H9 (cell line): ENCODE results near the gene LARGE1. TPM values are rescaled to one million over a fixed set of nuclear protein-coding genes. Genes with fewer than 3 reads are reported as not detected.

Source experiments
- DNase-seq: peaks from one replicate; pipeline ENCODE4 v3.0.0-alpha.2; 2017
- H2AFZ ChIP-seq: one replicate; pipeline ENCODE4 v1.6.1; 2013; ENCODE audit warnings: mild to moderate bottlenecking, low read length, control low read depth, moderate library complexity
- H2AK5ac ChIP-seq: 2 replicates; pipeline ENCODE4 v1.6.1; 2013; ENCODE audit warnings: low read length, control low read depth, mixed read lengths; ENCODE audit not compliant: insufficient read length
- H2BK120ac ChIP-seq: one replicate; pipeline ENCODE4 v1.6.1; 2013; ENCODE audit warnings: low read depth, mild to moderate bottlenecking, low read length, control low read depth, inconsistent platforms; ENCODE audit not compliant: poor library complexity, severe bottlenecking
- H2BK12ac ChIP-seq: 2 replicates; pipeline ENCODE4 v1.6.1; 2013; ENCODE audit warnings: low read length, control low read depth, mixed read lengths, low read depth; ENCODE audit not compliant: insufficient read length
- H2BK15ac ChIP-seq: 2 replicates; pipeline ENCODE4 v1.6.1; 2013; ENCODE audit warnings: low read depth, low read length, control low read depth
- H2BK20ac ChIP-seq: one replicate; pipeline ENCODE4 v1.6.1; 2013; ENCODE audit warnings: low read depth, mild to moderate bottlenecking, low read length, control low read depth, inconsistent platforms; ENCODE audit not compliant: poor library complexity, severe bottlenecking
- H2BK5ac ChIP-seq: 2 replicates; pipeline ENCODE4 v1.6.1; 2013; ENCODE audit warnings: low read length, control low read depth, mixed read lengths; ENCODE audit not compliant: insufficient read length
- H3K14ac ChIP-seq: 2 replicates; pipeline ENCODE4 v1.6.1; 2013; ENCODE audit warnings: low read length, control low read depth; ENCODE audit not compliant: insufficient read depth
- H3K18ac ChIP-seq: 2 replicates; pipeline ENCODE4 v1.6.1; 2013; ENCODE audit warnings: low read depth, mild to moderate bottlenecking, mixed read lengths, low read length, control low read depth; ENCODE audit not compliant: insufficient read length
- H3K23ac ChIP-seq: 2 replicates; pipeline ENCODE4 v1.6.1; 2013; ENCODE audit warnings: low read length, control low read depth, mixed read lengths, low read depth; ENCODE audit not compliant: insufficient read length
- H3K23me2 ChIP-seq: 2 replicates; pipeline ENCODE4 v1.6.1; 2013; ENCODE audit warnings: low read depth, mild to moderate bottlenecking, mixed read lengths, low read length, control low read depth; ENCODE audit not compliant: insufficient read length, poor library complexity, severe bottlenecking
- H3K27ac ChIP-seq: 2 replicates; pipeline ENCODE4 v1.5.1; 2013; ENCODE audit warnings: low read length, control low read depth, mixed read lengths, low read depth; ENCODE audit not compliant: insufficient read length
- H3K27me3 ChIP-seq: 2 replicates; pipeline ENCODE4 v1.6.1; 2013; ENCODE audit warnings: low read length, control low read depth, inconsistent platforms; ENCODE audit not compliant: insufficient read depth
- H3K4ac ChIP-seq: 2 replicates; pipeline ENCODE4 v1.6.1; 2013; ENCODE audit warnings: low read depth, mild to moderate bottlenecking, control low read depth, inconsistent platforms, low read length, moderate library complexity
- H3K4me1 ChIP-seq: 2 replicates; pipeline ENCODE4 v1.6.1; 2013; ENCODE audit warnings: low read length, control low read depth, inconsistent platforms; ENCODE audit not compliant: insufficient read depth
- H3K4me2 ChIP-seq: 2 replicates; pipeline ENCODE4 v1.6.1; 2013; ENCODE audit warnings: low read length, control low read depth, mixed read lengths; ENCODE audit not compliant: insufficient read length, insufficient read depth
- H3K56ac ChIP-seq: 2 replicates; pipeline ENCODE4 v1.6.1; 2013; ENCODE audit warnings: low read depth, mild to moderate bottlenecking, mixed read lengths, low read length, control low read depth; ENCODE audit not compliant: insufficient read length
- H3K79me1 ChIP-seq: 2 replicates; pipeline ENCODE4 v1.6.1; 2013; ENCODE audit warnings: low read depth, mild to moderate bottlenecking, moderate library complexity, low read length, control low read depth, inconsistent platforms; ENCODE audit not compliant: insufficient read depth, poor library complexity, severe bottlenecking
- H3K79me2 ChIP-seq: 2 replicates; pipeline ENCODE4 v1.6.1; 2013; ENCODE audit warnings: low read length, control low read depth, inconsistent platforms; ENCODE audit not compliant: insufficient read depth
- H3K9ac ChIP-seq: 2 replicates; pipeline ENCODE4 v1.6.1; 2013; ENCODE audit warnings: low read length, control low read depth, mixed read lengths; ENCODE audit not compliant: insufficient read length; ENCODE audit errors: extremely low read depth
- H3K9me3 ChIP-seq: one replicate; pipeline ENCODE4 v1.6.1; 2013; ENCODE audit warnings: low read depth, low read length, inconsistent platforms; ENCODE audit not compliant: control insufficient read depth
- H3T11ph ChIP-seq: one replicate; pipeline ENCODE4 v1.6.1; 2013; ENCODE audit warnings: mild to moderate bottlenecking, low read length, control low read depth, inconsistent platforms
- H4K20me1 ChIP-seq: one replicate; pipeline ENCODE4 v1.6.1; 2013; ENCODE audit not compliant: control insufficient read depth, insufficient read length, insufficient read depth
- H4K5ac ChIP-seq: 2 replicates; pipeline ENCODE4 v1.6.1; 2013; ENCODE audit warnings: low read depth, mild to moderate bottlenecking, mixed read lengths, low read length, control low read depth; ENCODE audit not compliant: insufficient read length
- H4K8ac ChIP-seq: replicated peaks from 2 replicates; pipeline ENCODE4 v1.6.1; 2013; ENCODE audit warnings: low read length, control low read depth, mixed read lengths, low read depth; ENCODE audit not compliant: insufficient read length
- H4K91ac ChIP-seq: 2 replicates; pipeline ENCODE4 v1.6.1; 2013; ENCODE audit warnings: low read depth, mild to moderate bottlenecking, moderate library complexity, mixed read lengths, low read length, control low read depth; ENCODE audit not compliant: insufficient read length
- H3K27ac Mint-ChIP-seq, 3 experiments: 2 replicates in 2 of 3; 3 replicates in 1 of 3; pipeline ENCODE4 v1.8.0; 2020 to 2021; ENCODE audit warnings: mixed read lengths in 3 of 3, mild to moderate bottlenecking in 1 of 3, moderate library complexity in 1 of 3
- H3K27me3 Mint-ChIP-seq: 2 replicates; pipeline ENCODE4 v1.8.0; 2021; ENCODE audit warnings: low read depth, mild to moderate bottlenecking, moderate library complexity, mixed read lengths
- H3K36me3 Mint-ChIP-seq, 3 experiments: 2 replicates in 2 of 3; 3 replicates in 1 of 3; pipeline ENCODE4 v1.8.0; 2020 to 2021; ENCODE audit warnings: low read depth in 3 of 3, mixed read lengths in 3 of 3; ENCODE audit not compliant: insufficient read depth in 1 of 3
- H3K4me1 Mint-ChIP-seq, 2 experiments: 2 replicates each; pipeline ENCODE4 v1.8.0; 2020; ENCODE audit warnings: mixed read lengths in 2 of 2
- H3K4me3 Mint-ChIP-seq, 2 experiments: 2 replicates in 1 of 2; 3 replicates in 1 of 2; pipeline ENCODE4 v1.8.0; 2020 to 2021; ENCODE audit warnings: mild to moderate bottlenecking in 2 of 2, mixed read lengths in 2 of 2, moderate library complexity in 1 of 2
- H3K9me3 Mint-ChIP-seq, 2 experiments: 2 replicates in 1 of 2; 3 replicates in 1 of 2; pipeline ENCODE4 v1.8.0; 2020; ENCODE audit warnings: mild to moderate bottlenecking in 2 of 2, mixed read lengths in 2 of 2, moderate library complexity in 1 of 2
- CTCF ChIP-seq: fragments of 200-600 bp; sonication (generic); conservative IDR thresholded peaks from 3 replicates; pipeline ENCODE4 v1.8.0; 2021; ENCODE audit warnings: antibody characterized with exemption, mild to moderate bottlenecking
- WGBS: extraction: QIAGEN DNeasy Blood & Tissue Kit; methylation state at CpG from one replicate; pipeline ENCODE4 v1.1.7; 2013; ENCODE audit warnings: missing lambda C conversion rate, low lambda C conversion rate, mixed read lengths; ENCODE audit not compliant: insufficient read length; ENCODE audit errors: extremely low coverage; 5-methylcytosine and 5-hydroxymethylcytosine counted together
- total RNA-seq: library from RNA; stranded (reverse); gene quantifications from 2 replicates; pipeline ENCODE4 v1.2.1, GENCODE V29; 2021

The LARGE1 gene
- total RNA-seq, 1 experiment from 2014 or later = 43.5 TPM

GRCh38 chr22:33837826-33838225, 82.5 kb downstream of the LARGE1 start:
- H3K23me2 ChIP-seq = no peaks in the 10 kb centered on the region
- no peak overlapping the region for H2AFZ ChIP-seq
- H3K9me3 ChIP-seq = no peaks in the 10 kb centered on the region
- H3K4me2 ChIP-seq = no peak overlapping the region
- H4K91ac ChIP-seq = no peak overlapping the region
- H3K9ac ChIP-seq = no peak overlapping the region
- no peak for DNase-seq
- Mint-ChIP-seq H3K27ac (0 out of 7 replicates have a peak overlapping the region, but pooled peaks of 2 of the 3 experiments have one; percentile 2 to 84), H3K27me3 (no peaks in the 10 kb centered on the region), H3K36me3 (no peaks in the 10 kb centered on the region), H3K4me1 (peaks cover 75 to 76% of the 10 kb centered on the region in 2 experiments), H3K4me3 (no peak overlapping the region), H3K9me3 (no peaks in the 10 kb centered on the region)
- WGBS = no CpG with 5 or more reads among the region's 4 CpGs
- H2BK120ac ChIP-seq = no peak overlapping the region
- no peak overlapping the region for H2BK15ac ChIP-seq
- H3K4ac ChIP-seq = no peak overlapping the region
- no peak overlapping the region for H4K8ac ChIP-seq
- H4K20me1 ChIP-seq = no peaks in the 10 kb centered on the region
- H2AK5ac ChIP-seq = no peak overlapping the region
- H3K79me1 ChIP-seq = peaks cover 7% of the 10 kb centered on the region
- H3K23ac ChIP-seq = no peak overlapping the region
- TF ChIP-seq CTCF = no peak
- H3K14ac ChIP-seq = peak overlapping the region; percentile 22; the same call in 1 of the 2 replicates
- H3T11ph ChIP-seq = peak overlapping the region; percentile 42
- H3K79me2 ChIP-seq = peaks cover 42% of the 10 kb centered on the region
- peaks cover 41% of the 10 kb centered on the region for H3K4me1 ChIP-seq
- no peak overlapping the region for H3K27ac ChIP-seq
- no peak overlapping the region for H3K18ac ChIP-seq
- no peak overlapping the region for H2BK12ac ChIP-seq
- no peak overlapping the region for H2BK5ac ChIP-seq
- no peak overlapping the region for H4K5ac ChIP-seq
- no peak overlapping the region for H3K56ac ChIP-seq
- H2BK20ac ChIP-seq = no peak overlapping the region
- no peaks in the 10 kb centered on the region for H3K27me3 ChIP-seq
